ES-I3 (cell line): ENCODE measurements around the gene SLC29A1.

Source experiments
- H3K36me3 ChIP-seq: 2 replicates; pipeline ENCODE4 v1.6.1; 2013; ENCODE audit warnings: mild to moderate bottlenecking, low read length, control low read depth, moderate library complexity; ENCODE audit not compliant: insufficient read depth
- H3K4me1 ChIP-seq: 2 replicates; pipeline ENCODE4 v1.6.1; 2013; ENCODE audit warnings: mild to moderate bottlenecking, control low read depth, low read length; ENCODE audit not compliant: insufficient read depth
- H3K9ac ChIP-seq: 2 replicates; pipeline ENCODE4 v1.6.1; 2013; ENCODE audit warnings: low read depth, mild to moderate bottlenecking, low read length, moderate library complexity
- H3K9me3 ChIP-seq: 2 replicates; pipeline ENCODE4 v1.6.1; 2013; ENCODE audit warnings: mild to moderate bottlenecking, low read length, moderate library complexity; ENCODE audit not compliant: control insufficient read depth, insufficient read depth

Gene SLC29A1

DNA sequence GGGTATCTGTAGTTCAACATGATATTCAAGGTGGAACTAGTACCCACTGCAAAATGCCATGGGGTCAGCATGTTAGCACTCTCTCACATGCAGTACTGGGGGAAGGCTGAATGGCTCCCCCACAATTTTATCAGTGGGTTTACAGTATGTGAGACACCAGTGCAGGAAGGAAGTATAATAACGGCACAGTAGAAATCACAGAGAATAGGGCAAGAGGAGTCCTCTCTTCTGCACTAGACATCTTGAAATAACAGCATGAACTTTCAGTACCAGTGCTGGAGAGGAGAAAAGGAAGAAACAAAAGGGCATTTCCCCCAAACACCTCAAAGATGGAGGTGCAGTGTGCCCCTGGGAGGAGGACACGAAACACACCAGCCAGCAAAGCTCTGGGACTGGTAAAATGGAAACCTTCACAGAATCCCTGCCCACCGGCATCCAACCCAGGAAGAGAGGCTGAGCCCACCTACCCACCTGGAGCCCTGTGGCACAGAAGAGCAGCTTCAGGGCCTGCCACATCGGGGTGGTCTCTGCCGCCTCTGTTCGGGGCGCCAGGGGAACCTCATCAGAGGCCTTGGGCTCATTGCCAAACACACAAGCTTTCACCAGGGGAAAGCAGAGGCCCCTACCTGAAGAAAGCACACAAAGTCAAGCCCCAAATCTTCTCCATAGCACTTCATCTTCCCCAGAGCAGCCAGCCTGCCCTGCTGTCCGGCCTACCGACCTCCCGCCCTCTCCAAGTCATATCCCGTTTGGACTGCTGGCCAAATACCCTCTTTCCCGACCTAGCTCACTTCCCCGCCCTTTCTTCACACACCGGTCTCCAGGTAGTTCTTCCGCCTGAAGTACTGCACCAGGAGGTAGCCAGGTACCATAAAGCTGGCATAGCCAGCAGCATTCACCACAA, 32.7 kb downstream of the SLC29A1 start:
- H3K9me3 ChIP-seq, result no peaks in the 10 kb centered on the region
- 0 out of 2 replicates have a peak, but pooled peaks cover 3% of the 10 kb centered on the region for H3K4me1 ChIP-seq
- peaks cover 19% of the 10 kb centered on the region for H3K36me3 ChIP-seq

DNA sequence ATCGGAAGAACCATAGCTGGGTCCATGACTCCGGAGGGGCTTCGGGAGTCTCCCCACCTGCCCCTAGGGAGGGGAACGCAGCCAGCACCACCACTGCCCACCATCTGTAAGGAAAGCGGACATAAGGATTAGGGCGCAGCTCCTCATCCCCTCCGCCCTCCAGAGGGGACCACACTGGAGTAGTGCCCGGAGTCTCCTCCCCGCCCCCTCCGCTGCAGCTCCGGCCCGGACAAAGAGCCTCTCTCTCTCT, 33.3 kb downstream of the SLC29A1 start:
- Histone ChIP-seq H3K36me3 (peaks cover 14% of the 10 kb centered on the region), H3K4me1 (0 out of 2 replicates have a peak, but pooled peaks cover 3% of the 10 kb centered on the region), H3K9ac (peak overlapping the region; percentile 57), H3K9me3 (no peaks in the 10 kb centered on the region)

More for the DNA sequence above, 32.7 kb downstream of the SLC29A1 start:
- H3K9ac ChIP-seq, result peak overlapping the region; percentile 57

DNA sequence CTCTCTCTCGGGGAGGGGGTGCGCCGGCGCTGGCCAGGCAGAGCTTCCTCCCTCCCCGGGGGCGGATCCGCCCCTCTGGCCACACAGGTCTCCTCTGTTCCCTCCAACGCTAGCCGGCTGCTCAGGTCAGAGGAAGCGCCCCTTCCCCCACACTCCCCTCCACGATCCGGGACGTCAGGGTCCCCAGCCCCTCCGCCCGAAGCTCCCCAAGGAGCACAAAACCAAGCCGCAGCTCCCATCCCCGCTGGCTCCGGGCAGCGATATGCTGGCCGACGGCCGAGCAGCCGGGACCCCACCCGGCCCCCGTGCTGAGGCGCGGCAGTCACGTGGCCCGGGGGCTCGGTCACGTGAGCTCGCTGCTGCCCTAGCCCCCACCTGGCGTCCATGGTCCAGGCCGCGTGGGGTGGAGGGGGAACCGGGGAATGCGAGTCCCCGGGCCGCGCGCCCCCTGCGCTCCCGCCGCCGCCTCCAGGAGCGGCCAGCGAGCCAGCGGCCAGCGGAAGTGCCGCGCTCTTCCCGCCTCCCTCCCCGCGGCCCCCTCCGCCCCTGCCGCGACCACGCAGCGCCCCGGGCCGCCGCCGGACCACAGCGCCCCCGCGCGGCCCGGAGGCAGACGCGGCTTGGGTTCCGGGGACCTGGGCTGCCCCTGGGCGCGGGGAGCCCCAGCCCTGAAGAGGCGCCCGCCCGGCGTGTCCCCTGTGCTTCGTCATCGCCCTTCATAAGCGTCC, 33.8 kb downstream of the SLC29A1 start, which contains the start of gene SLC35B2:
Gene SLC35B2, minus strand, starts transcription at position 504 of the 728 bp plus-strand sequence. Its CDS starts 118 bp downstream, at position 386.
- no peaks in the 10 kb centered on the region for H3K9me3 ChIP-seq
- peak within 1 kb of the TSS; percentile 57 for H3K9ac ChIP-seq
- peaks cover 9% of the 10 kb centered on the region for H3K36me3 ChIP-seq
- 0 out of 2 replicates have a peak, but pooled peaks cover 3% of the 10 kb centered on the region for H3K4me1 ChIP-seq

DNA sequence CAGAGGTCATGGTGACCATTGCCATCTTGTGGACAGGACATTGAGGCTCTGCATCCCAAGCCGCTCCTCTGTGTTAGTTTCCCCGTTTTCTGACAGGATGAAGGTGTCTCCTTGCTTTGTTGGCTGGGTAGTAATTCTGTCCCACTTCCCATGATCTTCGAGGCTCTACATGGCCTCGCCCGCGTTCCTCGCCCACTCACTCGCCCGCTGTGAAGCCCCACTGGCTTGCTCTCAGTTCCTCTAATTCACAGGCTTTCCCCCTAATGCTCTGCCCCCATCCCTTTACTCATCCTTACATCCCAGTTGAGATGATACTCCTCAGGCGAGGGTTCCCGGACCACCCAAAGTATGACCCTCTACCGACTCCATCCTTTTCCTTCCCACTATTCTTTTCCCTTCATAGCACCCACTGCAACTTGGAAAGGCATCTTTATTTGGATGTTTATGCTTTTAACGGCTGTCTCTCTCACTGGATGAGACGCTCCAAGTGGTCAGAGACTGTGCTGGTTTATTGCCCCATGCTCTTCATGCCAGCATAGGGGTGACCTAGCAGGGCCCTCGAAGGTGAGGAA, 34.4 kb downstream of the SLC29A1 start:
- Histone ChIP-seq H3K9ac (peak overlapping the region; percentile 57), H3K36me3 (peaks cover 7% of the 10 kb centered on the region; the same call in 1 of the 2 replicates), H3K9me3 (no peaks in the 10 kb centered on the region), H3K4me1 (peaks cover 7% of the 10 kb centered on the region; the same call in 1 of the 2 replicates)

DNA sequence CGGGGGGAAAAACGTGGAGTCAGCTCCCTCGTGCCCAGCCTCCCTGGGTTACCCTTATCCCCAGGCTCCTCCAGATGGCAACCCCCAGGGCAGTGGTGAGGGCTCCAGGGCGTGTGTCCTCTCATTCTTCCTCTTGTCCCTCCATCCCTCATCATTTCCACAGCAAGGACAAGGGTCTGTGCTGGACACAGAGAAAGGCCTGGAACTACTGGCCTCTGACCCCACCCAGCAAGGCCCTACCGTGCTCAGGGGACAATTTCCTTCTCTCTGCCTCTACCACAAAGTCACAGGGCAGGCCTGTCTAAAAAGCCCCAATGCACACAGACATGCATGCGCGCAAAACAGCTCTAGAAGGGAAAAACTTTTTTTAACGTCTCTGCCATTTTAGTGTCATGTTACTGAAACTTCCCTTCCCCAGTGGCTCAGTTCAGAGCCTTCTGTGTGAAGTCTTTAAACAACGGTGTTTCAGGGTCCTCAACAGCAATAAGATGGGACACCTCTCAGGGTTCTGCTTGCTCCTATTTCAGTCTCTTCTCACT, 35.0 kb downstream of the SLC29A1 start:
- Histone ChIP-seq H3K9ac (no peak overlapping the region), H3K9me3 (no peaks in the 10 kb centered on the region), H3K36me3 (peaks cover 5% of the 10 kb centered on the region; the same call in 1 of the 2 replicates), H3K4me1 (peaks cover 12% of the 10 kb centered on the region; the same call in 1 of the 2 replicates)

DNA sequence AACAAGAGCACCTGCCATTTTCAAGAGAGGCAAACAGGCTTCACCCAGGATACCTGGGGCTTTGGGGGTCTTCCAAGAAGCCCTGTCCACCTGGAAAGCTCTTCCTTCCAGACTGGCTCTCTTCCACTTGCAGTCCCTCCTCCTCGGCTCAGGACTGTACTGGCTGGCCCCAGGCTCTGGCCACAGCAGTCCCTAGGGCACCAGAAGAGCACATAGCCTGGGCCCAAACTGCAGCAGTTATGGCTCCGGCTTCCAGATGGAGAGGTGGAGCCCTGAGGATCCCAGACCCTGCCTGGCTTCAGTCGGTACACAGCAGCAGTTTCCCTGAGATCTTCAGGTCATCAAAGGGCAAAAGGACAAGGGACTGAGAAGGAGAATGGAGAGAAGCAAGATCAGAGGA, 35.5 kb downstream of the SLC29A1 start:
- H3K9ac ChIP-seq, result no peak overlapping the region
- peaks cover under 1% of the 10 kb centered on the region; the same call in 1 of the 2 replicates for H3K36me3 ChIP-seq
- no peaks in the 10 kb centered on the region for H3K9me3 ChIP-seq
- H3K4me1 ChIP-seq, result peaks cover 17% of the 10 kb centered on the region; the same call in 1 of the 2 replicates

DNA sequence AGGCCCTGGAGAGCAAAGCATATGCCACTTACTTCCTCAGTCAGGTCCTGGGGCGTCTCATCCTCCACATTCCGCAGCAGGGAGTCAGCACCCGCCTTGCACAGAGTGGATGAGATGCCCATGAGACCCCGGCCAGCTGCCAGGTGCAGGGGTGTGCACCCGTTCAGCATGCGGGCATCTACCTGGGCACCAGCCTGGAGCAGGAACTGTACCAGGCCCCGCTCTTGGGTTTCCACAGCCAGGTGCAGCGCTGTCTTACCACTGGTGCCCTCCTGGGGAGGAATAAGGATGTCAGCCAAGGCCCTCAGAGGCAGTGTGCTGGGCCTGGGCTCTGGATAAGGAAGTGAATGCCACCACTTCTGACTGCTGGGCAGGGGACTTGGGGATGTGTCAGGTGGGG, 36.6 kb downstream of the SLC29A1 start:
- H3K4me1 ChIP-seq, result peaks cover 17% of the 10 kb centered on the region; the same call in 1 of the 2 replicates
- no peaks in the 10 kb centered on the region for H3K36me3 ChIP-seq
- no peak overlapping the region for H3K9ac ChIP-seq
- H3K9me3 ChIP-seq, result no peaks in the 10 kb centered on the region

DNA sequence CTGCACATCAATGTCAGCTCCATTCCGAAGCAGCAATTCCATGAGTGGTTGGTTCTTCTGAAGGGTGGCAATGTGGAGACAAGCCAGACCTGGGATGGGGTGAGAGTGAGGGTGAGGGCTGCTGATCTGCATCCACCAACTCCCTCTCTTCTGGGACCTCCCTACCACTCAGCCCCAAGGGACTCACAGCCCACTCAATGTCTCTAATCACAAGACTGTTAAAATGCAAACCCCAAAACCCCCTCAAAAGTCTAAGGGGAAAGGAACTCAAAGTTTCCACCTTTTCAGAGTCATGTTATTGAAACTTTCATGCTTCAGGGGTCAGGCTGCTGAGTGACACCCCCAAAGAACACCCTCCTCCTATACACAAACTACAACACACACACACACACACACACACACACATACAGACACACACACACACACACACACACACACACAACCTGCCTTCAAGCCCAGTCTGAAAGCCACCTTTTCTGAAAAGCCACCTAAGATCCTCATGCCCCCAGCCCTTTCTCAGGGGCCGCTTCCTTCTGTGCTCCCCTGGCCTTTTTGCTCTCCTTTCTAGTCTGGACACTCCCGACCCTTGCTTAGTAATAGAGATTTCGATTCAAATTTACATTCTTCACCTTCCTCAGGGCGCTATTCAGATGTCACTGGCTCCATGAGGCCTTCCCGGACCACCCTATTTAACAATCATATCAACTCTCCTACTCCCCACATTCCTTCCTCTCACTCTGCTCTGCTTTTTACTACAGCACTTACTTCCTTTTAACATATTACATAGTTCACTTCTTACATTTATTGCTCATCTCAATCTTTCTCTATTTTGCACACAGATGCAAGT, 37.3 kb downstream of the SLC29A1 start:
- peaks cover 17% of the 10 kb centered on the region; the same call in 1 of the 2 replicates for H3K4me1 ChIP-seq
- H3K36me3 ChIP-seq, result no peaks in the 10 kb centered on the region
- no peak overlapping the region for H3K9ac ChIP-seq

DNA sequence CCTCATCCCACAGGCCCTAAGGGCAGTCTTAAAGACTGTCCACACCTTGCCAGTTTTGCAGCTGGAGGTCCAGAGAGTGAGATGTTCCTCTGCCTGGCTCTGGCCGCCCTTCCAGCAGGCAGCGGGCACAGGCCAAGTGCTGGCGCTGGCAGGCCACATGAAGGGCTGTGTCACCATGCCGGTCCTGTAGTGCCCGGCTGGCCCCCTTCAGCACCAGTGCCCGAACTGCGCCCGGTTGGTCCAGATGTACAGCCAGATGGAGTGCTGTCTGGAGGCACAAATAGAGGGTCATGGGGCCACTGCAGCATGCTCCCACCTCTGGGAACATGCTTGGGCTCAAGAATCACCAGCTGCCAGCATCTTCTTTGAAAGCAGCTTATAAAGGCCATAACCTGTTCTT, 38.2 kb downstream of the SLC29A1 start:
- Histone ChIP-seq H3K4me1 (peaks cover 17% of the 10 kb centered on the region; the same call in 1 of the 2 replicates), H3K9me3 (no peaks in the 10 kb centered on the region), H3K36me3 (no peaks in the 10 kb centered on the region), H3K9ac (no peak overlapping the region)

More for the DNA sequence above, 37.3 kb downstream of the SLC29A1 start:
- no peaks in the 10 kb centered on the region for H3K9me3 ChIP-seq

DNA sequence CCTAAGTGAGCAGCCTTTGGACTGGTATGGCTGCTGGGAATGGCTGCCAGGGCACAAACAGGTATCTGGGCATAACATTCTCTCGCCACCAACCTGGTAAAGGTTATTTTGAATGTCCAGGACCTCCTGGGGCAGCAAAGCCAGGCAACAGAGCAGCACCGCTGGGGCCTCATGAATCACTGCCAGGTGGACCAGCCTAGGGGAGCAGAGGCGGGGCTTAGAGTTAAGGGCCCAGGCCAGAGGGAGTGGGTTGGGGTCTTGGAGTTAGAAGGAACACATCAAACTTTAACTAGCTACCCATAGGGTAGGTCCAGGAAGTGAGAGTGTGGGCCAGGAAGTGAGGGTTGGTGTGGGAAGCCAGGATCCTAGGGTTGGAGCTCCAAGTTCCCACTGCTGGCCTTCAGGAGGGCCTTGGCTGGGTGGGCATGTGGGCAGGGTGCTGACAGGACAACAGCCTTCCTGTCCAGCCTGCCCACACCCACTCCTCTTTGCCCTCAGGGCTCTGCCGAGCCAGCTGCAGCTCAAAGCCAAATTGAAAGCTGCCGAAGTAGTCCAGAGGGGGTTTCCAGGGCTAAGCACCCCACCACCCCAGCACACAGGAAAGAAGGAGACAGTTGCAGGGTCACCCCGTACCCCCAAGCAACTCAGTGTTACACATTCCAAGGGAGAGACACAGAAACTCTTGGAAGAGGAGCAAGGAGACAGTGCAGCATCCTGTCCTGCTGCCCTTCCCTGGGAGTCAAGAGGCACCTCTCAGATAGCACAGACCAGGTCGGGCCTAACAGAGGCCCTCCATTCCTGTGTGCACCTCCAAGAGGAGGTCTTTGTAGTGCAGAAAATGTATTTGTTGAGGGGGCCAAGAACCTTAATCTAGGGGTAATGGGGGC, 39.3 kb downstream of the SLC29A1 start:
- Histone ChIP-seq H3K9ac (peak overlapping the region; percentile 80; the same call in 1 of the 2 replicates), H3K4me1 (peaks cover 17% of the 10 kb centered on the region; the same call in 1 of the 2 replicates), H3K36me3 (no peaks in the 10 kb centered on the region), H3K9me3 (no peaks in the 10 kb centered on the region)

DNA sequence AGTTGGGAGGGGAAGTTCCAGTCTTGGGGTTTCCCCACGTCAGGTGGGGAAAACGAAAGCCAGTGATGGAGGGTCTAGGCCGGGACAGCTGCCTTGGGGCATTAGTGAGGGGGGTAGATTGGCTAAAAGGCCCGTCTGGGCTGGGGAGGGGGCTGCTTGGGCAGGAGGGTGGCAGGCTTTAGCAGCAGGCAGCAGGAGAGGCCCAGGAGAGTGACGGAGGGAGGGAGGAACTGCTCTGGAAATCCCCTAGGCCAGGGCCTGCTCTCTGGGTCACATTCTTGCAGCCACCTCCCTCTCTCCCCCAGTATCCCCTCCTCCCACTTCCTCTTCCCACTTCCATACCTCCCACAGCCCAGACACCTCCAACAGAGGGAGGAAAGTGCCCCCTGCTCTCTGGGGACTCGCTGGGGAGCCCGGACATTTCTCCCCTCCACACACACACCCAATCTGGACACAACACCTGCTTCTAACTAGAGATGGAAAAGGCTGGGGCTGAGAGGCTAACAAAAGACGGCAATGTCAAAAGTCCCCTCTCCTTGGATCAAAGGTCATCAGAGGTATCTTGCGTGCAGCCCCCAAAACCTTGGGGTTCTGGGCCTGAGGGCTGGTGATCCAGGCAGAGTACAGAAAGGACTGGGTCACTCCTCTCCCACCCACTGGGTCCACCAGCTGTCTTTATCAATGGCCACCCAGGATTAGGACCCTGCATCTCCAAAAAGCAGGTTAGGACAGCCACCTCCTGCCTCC, 40.1 kb downstream of the SLC29A1 start:
- no peaks in the 10 kb centered on the region for H3K36me3 ChIP-seq
- peaks cover 15% of the 10 kb centered on the region; the same call in 1 of the 2 replicates for H3K4me1 ChIP-seq
- peak overlapping the region; percentile 80; the same call in 1 of the 2 replicates for H3K9ac ChIP-seq
- no peaks in the 10 kb centered on the region for H3K9me3 ChIP-seq
